ENCODE measurements around the gene SLC4A5.

DNA sequence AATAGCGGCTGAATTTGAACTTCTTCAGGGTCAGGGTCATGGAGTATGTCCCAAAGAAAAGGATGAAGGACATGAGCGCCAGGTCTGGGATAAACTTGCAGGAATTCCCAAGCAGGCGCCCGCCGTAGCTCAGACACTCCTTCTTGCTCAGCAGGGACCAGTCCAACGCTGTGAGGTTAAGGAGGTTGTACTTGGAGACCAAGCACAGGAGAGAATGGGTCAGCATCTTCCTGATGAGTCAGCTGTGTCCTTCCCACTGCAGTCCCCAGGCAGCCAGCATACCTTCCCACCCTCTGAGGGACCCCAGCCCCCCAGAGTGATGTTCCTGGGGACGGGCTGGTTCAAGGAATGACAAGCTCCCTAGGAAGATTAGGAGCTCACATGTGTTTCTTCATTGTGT, 103.9 kb downstream of the SLC4A5 start:
- TF ChIP-seq YY1 (IDR thresholded peaks at IDR 0.05; ENCODE audit: low read depth): no peak
- no peak for TF ChIP-seq TAF1 (IDR thresholded peaks at IDR 0.05; ENCODE audit: low read depth)
- TF ChIP-seq FOXM1 (IDR thresholded peaks at IDR 0.05; ENCODE audit: borderline replicate concordance, low read depth): no peak
- no peak for TF ChIP-seq CREB1 (IDR thresholded peaks at IDR 0.05; ENCODE audit: low read depth)
- TF ChIP-seq, protein P1, sequence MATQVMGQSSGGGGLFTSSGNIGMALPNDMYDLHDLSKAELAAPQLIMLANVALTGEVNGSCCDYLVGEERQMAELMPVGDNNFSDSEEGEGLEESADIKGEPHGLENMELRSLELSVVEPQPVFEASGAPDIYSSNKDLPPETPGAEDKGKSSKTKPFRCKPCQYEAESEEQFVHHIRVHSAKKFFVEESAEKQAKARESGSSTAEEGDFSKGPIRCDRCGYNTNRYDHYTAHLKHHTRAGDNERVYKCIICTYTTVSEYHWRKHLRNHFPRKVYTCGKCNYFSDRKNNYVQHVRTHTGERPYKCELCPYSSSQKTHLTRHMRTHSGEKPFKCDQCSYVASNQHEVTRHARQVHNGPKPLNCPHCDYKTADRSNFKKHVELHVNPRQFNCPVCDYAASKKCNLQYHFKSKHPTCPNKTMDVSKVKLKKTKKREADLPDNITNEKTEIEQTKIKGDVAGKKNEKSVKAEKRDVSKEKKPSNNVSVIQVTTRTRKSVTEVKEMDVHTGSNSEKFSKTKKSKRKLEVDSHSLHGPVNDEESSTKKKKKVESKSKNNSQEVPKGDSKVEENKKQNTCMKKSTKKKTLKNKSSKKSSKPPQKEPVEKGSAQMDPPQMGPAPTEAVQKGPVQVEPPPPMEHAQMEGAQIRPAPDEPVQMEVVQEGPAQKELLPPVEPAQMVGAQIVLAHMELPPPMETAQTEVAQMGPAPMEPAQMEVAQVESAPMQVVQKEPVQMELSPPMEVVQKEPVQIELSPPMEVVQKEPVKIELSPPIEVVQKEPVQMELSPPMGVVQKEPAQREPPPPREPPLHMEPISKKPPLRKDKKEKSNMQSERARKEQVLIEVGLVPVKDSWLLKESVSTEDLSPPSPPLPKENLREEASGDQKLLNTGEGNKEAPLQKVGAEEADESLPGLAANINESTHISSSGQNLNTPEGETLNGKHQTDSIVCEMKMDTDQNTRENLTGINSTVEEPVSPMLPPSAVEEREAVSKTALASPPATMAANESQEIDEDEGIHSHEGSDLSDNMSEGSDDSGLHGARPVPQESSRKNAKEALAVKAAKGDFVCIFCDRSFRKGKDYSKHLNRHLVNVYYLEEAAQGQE (IDR thresholded peaks at IDR 0.05; ENCODE audit: low read depth): no peak
- no peak for TF ChIP-seq TEAD4 (IDR thresholded peaks at IDR 0.05)
- TF ChIP-seq TCF12 (IDR thresholded peaks at IDR 0.05; ENCODE audit: low read depth): no peak
- TF ChIP-seq, protein P2, sequence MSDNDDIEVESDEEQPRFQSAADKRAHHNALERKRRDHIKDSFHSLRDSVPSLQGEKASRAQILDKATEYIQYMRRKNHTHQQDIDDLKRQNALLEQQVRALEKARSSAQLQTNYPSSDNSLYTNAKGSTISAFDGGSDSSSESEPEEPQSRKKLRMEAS (IDR thresholded peaks at IDR 0.05): no peak
- TF ChIP-seq, protein P3, sequence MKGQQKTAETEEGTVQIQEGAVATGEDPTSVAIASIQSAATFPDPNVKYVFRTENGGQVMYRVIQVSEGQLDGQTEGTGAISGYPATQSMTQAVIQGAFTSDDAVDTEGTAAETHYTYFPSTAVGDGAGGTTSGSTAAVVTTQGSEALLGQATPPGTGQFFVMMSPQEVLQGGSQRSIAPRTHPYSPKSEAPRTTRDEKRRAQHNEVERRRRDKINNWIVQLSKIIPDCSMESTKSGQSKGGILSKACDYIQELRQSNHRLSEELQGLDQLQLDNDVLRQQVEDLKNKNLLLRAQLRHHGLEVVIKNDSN (IDR thresholded peaks at IDR 0.05): no peak
- no peak for TF ChIP-seq NFIC (IDR thresholded peaks at IDR 0.05)
- TF ChIP-seq EP300 (IDR thresholded peaks at IDR 0.05; ENCODE audit: borderline replicate concordance): no peak
- TF ChIP-seq CEBPB (IDR thresholded peaks at IDR 0.05): no peak
